IMR-90 (cell line): ENCODE measurements around the gene LHFPL3. TPM values are rescaled to one million over a fixed set of nuclear protein-coding genes. Genes with fewer than 3 reads are reported as not detected.

ENCODE experiments used
- ATAC-seq: fragments of 200-7000 bp; cut with Tn5 transposase; 2 replicates; pipeline ENCODE4 v1.9.1; 2020; ENCODE audit warnings: low read depth, mild to moderate bottlenecking, moderate library complexity
- BruUV-seq: library from RNA; stranded (reverse); fragments of 400-500 nt; replicated peaks from 2 replicates; lab custom pipeline; 2021; lab: Mats Ljungman, UMichigan
- CTCF ChIA-PET: fragments of 300-600 bp; formaldehyde crosslinking; extraction: SDS; loops from one replicate; lab custom pipeline; 2021; ENCODE audit warnings: antibody characterized with exemption; lab: Yijun Ruan, JAX
- POLR2A ChIA-PET: fragments of 300-600 bp; sonication (Branson Sonifier 250); formaldehyde crosslinking; loops from one replicate; lab custom pipeline; 2022; ENCODE audit warnings: antibody characterized with exemption; ENCODE audit not compliant: unreplicated experiment; lab: Charles Lee
- DNase-seq: peaks from one replicate; pipeline ENCODE4 v3.0.0; 2013
- H2AFZ ChIP-seq: replicated peaks from 2 replicates; pipeline ENCODE3; 2013; ENCODE audit warnings: low read length, mild to moderate bottlenecking; ENCODE audit not compliant: poor library complexity
- H2AK5ac ChIP-seq: 2 replicates; pipeline ENCODE4 v1.6.1; 2013; ENCODE audit warnings: low read depth, low read length, inconsistent platforms
- H2AK9ac ChIP-seq: replicated peaks from 2 replicates; pipeline ENCODE3; 2013; ENCODE audit warnings: mild to moderate bottlenecking, low read depth, low read length, moderate library complexity; ENCODE audit not compliant: poor library complexity
- H2BK120ac ChIP-seq: 2 replicates; pipeline ENCODE4 v1.6.1; 2013; ENCODE audit warnings: low read depth, low read length, inconsistent platforms
- H2BK15ac ChIP-seq: 3 replicates; pipeline ENCODE4 v1.6.1; 2013; ENCODE audit warnings: low read depth, low read length, inconsistent platforms
- H2BK20ac ChIP-seq: 2 replicates; pipeline ENCODE4 v1.6.1; 2013; ENCODE audit warnings: low read depth, mild to moderate bottlenecking, inconsistent platforms, low read length, moderate library complexity
- H2BK5ac ChIP-seq: 2 replicates; pipeline ENCODE4 v1.6.1; 2013; ENCODE audit warnings: mild to moderate bottlenecking, low read depth, low read length, inconsistent platforms; ENCODE audit not compliant: poor library complexity, severe bottlenecking
- H3K14ac ChIP-seq: replicated peaks from 2 replicates; pipeline ENCODE4 v1.6.1; 2013; ENCODE audit warnings: low read depth, low read length, inconsistent platforms
- H3K18ac ChIP-seq: 2 replicates; pipeline ENCODE4 v1.6.1; 2013; ENCODE audit warnings: low read depth, low read length, control low read depth
- H3K23ac ChIP-seq: 2 replicates; pipeline ENCODE4 v1.6.1; 2013; ENCODE audit warnings: low read depth, low read length, inconsistent platforms
- H3K27ac ChIP-seq: 2 replicates; pipeline ENCODE4 v1.5.1; 2013; ENCODE audit warnings: mild to moderate bottlenecking, control low read depth, low read length; ENCODE audit not compliant: insufficient read depth
- H3K27me3 ChIP-seq: 2 replicates; pipeline ENCODE4 v1.6.1; 2013; ENCODE audit warnings: low read length; ENCODE audit not compliant: control insufficient read depth, insufficient read depth
- H3K36me3 ChIP-seq: 2 replicates; pipeline ENCODE4 v1.6.1; 2013; ENCODE audit warnings: low read length, mixed read lengths; ENCODE audit not compliant: control insufficient read depth, insufficient read depth
- H3K4ac ChIP-seq: 2 replicates; pipeline ENCODE4 v1.6.1; 2013; ENCODE audit warnings: low read depth, low read length, inconsistent platforms
- H3K4me1 ChIP-seq: 2 replicates; pipeline ENCODE4 v1.6.1; 2013; ENCODE audit warnings: low read length, mixed read lengths; ENCODE audit not compliant: control insufficient read depth, insufficient read depth
- H3K4me2 ChIP-seq: 2 replicates; pipeline ENCODE4 v1.6.1; 2013; ENCODE audit warnings: low read depth, mild to moderate bottlenecking, control low read depth, low read length, moderate library complexity
- H3K4me3 ChIP-seq: 2 replicates; pipeline ENCODE4 v1.5.1; 2013; ENCODE audit warnings: low read depth, mild to moderate bottlenecking, control low read depth, low read length, moderate library complexity; ENCODE audit not compliant: insufficient read depth
- H3K56ac ChIP-seq: 2 replicates; pipeline ENCODE4 v1.6.1; 2013; ENCODE audit warnings: low read length, inconsistent platforms; ENCODE audit not compliant: insufficient read depth; ENCODE audit errors: extremely low read depth
- H3K79me1 ChIP-seq, 2 experiments: 2 replicates each; pipeline ENCODE4 v1.6.1; 2013; ENCODE audit warnings: low read length in 2 of 2, inconsistent platforms in 1 of 2, low read depth in 1 of 2
- H3K9ac ChIP-seq: 2 replicates; pipeline ENCODE4 v1.6.1; 2013; ENCODE audit warnings: low read depth, low read length, control low read depth
- H3K9me1 ChIP-seq: 2 replicates; pipeline ENCODE4 v1.6.1; 2013; ENCODE audit warnings: low read length, inconsistent platforms; ENCODE audit not compliant: insufficient read depth
- H3K9me3 ChIP-seq: 2 replicates; pipeline ENCODE4 v1.6.1; 2013; ENCODE audit warnings: low read length; ENCODE audit not compliant: control insufficient read depth, insufficient read depth
- H4K20me1 ChIP-seq: 2 replicates; pipeline ENCODE4 v1.6.1; 2013; ENCODE audit warnings: low read length, inconsistent platforms; ENCODE audit not compliant: insufficient read depth
- H4K5ac ChIP-seq: 2 replicates; pipeline ENCODE4 v1.6.1; 2013; ENCODE audit warnings: mild to moderate bottlenecking, low read depth, low read length, control low read depth
- H4K8ac ChIP-seq, 2 experiments: 2 replicates each; pipeline ENCODE4 v1.6.1; 2013; ENCODE audit warnings: low read depth in 2 of 2, low read length in 2 of 2, control low read depth in 1 of 2, inconsistent platforms in 1 of 2
- H4K91ac ChIP-seq: 2 replicates; pipeline ENCODE4 v1.6.1; 2013; ENCODE audit warnings: low read depth, low read length, inconsistent platforms; ENCODE audit not compliant: insufficient read depth
- MXI1 ChIP-seq: IDR thresholded peaks from 2 replicates; pipeline ENCODE4 v1.6.1; 2012; ENCODE audit warnings: low read depth, mild to moderate bottlenecking, low read length, moderate library complexity, borderline replicate concordance
- NFE2L2 ChIP-seq: fragments of 150-350 bp; IDR thresholded peaks from 2 replicates; pipeline ENCODE4 v1.6.1; 2016; ENCODE audit warnings: low read depth, mild to moderate bottlenecking, low read length
- POLR2A ChIP-seq: IDR thresholded peaks from 2 replicates; pipeline ENCODE4 v1.6.1; 2012; ENCODE audit warnings: mild to moderate bottlenecking, low read depth, low read length
- RAD21 ChIP-seq: IDR thresholded peaks from 2 replicates; pipeline ENCODE4 v1.6.1; 2012; ENCODE audit warnings: low read length, improper control_type of control experiment
- RCOR1 ChIP-seq: IDR thresholded peaks from 2 replicates; pipeline ENCODE4 v1.6.1; 2012; ENCODE audit warnings: mild to moderate bottlenecking, low read length, improper control_type of control experiment; ENCODE audit not compliant: insufficient replicate concordance
- RFX5 ChIP-seq: IDR thresholded peaks from 2 replicates; pipeline ENCODE4 v1.8.0; 2012; ENCODE audit warnings: low read depth, mild to moderate bottlenecking, low read length, moderate library complexity
- SMC3 ChIP-seq: fragments of 150-350 bp; IDR thresholded peaks from 2 replicates; pipeline ENCODE4 v1.6.1; 2016; ENCODE audit warnings: low read depth, mild to moderate bottlenecking, antibody characterized with exemption, low read length, moderate library complexity
- WGBS, 2 experiments: methylation state at CpG; one replicate each; pipeline versions ENCODE4 v1.1.5 to v1.1.7; 2013; ENCODE audit warnings: missing lambda C conversion rate in 2 of 2; ENCODE audit not compliant: insufficient read length in 1 of 2; ENCODE audit errors: extremely low coverage in 2 of 2; 5-methylcytosine and 5-hydroxymethylcytosine counted together
- dilution Hi-C: fragments of 300-500 bp; cut with HindIII; formaldehyde crosslinking; loops from one replicate; pipeline ENCODE4 v1.14.3; 2018; ENCODE audit warnings: low sequenced_read_pairs; ENCODE audit not compliant: unreplicated experiment
- in situ Hi-C: fragments of 300-500 bp; cut with MboI; formaldehyde crosslinking; loops from 3 replicates; pipeline ENCODE4 v1.14.3; 2019; ENCODE audit warnings: low sequenced_read_pairs, inconsistent platforms, mixed read lengths
- intact Hi-C: fragments of 100-400 bp; cut with micrococcal nuclease; formaldehyde crosslinking; loops from 2 replicates; pipeline ENCODE4 v1.10.0; 2022
- polyA plus RNA-seq, 3 experiments: library from polyadenylated mRNA; depleted of rRNA; stranded (reverse); fragments of >200 nt; gene quantifications; 2 replicates each; pipeline ENCODE4 v1.2.3, GENCODE V29; 2012; ENCODE audit warnings: low replicate concordance in 1 of 3
- total RNA-seq: library from RNA; depleted of rRNA; stranded (reverse); fragments of >200 nt; gene quantifications from 2 replicates; pipeline ENCODE4 v1.2.3, GENCODE V29; 2012

LHFPL3 gene
- total and polyA plus RNA-seq, 2 of the 4 experiments (the other 2 are of a cell fraction): not detected

GRCh38 chr7:104767826-104768536, 439.6 kb downstream of the LHFPL3 start:
- dilution Hi-C loops: no loop called here
- Histone ChIP-seq H3K9me3 (no peaks in the 10 kb centered on the region), H4K91ac (no peak overlapping the region), H2AFZ (no peak overlapping the region), H2BK20ac (no peak overlapping the region), H3K4me3 (no peak overlapping the region), H3K79me1 (no peaks in the 10 kb centered on the region), H2BK120ac (no peak overlapping the region), H3K36me3 (no peaks in the 10 kb centered on the region), H3K9ac (no peak overlapping the region), H3K4me2 (no peak overlapping the region), H4K20me1 (no peaks in the 10 kb centered on the region), H2AK9ac (no peak overlapping the region), H2BK5ac (no peak overlapping the region), H3K56ac (no peak overlapping the region), H3K9me1 (no peaks in the 10 kb centered on the region), H3K4me1 (no peaks in the 10 kb centered on the region), H3K14ac (no peak overlapping the region), H3K18ac (no peak overlapping the region), H2BK15ac (no peak overlapping the region), H2AK5ac (no peak overlapping the region), H3K4ac (no peak overlapping the region), H3K23ac (no peak overlapping the region), H4K8ac (no peak overlapping the region), H3K27ac (no peak overlapping the region), H3K27me3 (no peaks in the 10 kb centered on the region), H4K5ac (no peak overlapping the region)
- no peak for ATAC-seq
- TF ChIP-seq POLR2A (no peak), SMC3 (no peak), NFE2L2 (no peak), RFX5 (no peak), MXI1 (no peak), RCOR1 (no peak), RAD21 (no peak)
- intact Hi-C loops: no loop called here
- no TSS peak for BruUV-seq
- WGBS, 2 experiments: no CpG with 5 or more reads among the region's 4 CpGs
- POLR2A ChIA-PET: no interaction called here
- in situ Hi-C loops: no loop called here
- CTCF ChIA-PET: no interaction called here
- no peak for DNase-seq
